NCI-H2029 treated with DMSO at 0.1 percent for 48 hours (cell line): ENCODE measurements around the gene NID1.
"Not testable (repeated sequence)": the region's sequence is repeated elsewhere in the genome, so short reads cannot be mapped to it uniquely, and the experiment has no call there.

Experiments
- DNase-seq: peaks from one replicate; lab custom pipeline; 2025; lab: John Stamatoyannopoulos, UW

Gene NID1

DNA sequence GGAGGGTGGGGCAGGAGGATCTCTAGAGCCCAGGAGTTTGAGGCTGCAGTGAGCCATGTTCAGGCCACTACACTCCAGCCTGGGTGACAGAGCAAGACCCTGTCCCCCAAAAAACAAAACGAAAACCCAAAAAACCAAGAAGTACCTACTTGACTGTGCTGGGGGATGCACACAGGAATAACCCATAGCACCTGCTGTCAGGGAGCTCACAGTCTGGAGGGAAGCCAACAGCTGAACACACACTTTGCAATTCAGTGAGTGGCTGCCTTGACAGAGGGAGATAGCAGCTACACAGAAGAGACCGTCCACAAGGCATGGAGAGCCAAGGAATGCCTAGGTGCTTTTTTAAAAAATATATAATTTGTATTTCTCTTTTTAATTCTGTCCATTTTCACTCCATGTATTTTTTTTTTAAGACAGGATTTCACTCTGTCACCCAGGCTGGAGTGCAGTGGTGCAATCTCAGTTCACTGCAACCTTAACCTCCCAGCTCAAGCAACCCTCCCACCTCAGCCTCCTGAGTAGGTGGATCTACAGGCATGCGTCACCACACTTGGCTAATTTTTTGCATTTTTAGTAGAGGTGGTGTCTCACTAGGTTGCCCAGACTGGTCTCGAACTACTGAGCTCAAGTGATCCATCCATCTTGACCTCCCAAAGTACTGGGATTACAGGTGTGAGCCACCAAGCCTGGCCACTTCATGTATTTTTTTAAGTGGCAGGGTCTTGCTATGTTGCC, 68.7 kb downstream of the NID1 start:
- peak; percentile 50 for DNase-seq

- DNase-seq = no peak
Observed at GRCh38 chr1:235995511-235995910, 69.4 kb downstream of the NID1 start.

GRCh38 chr1:235993652-235994051, 71.2 kb downstream of the NID1 start:
- no peak for DNase-seq

- DNase-seq = no peak
Observed at GRCh38 chr1:235992868-235993267, 72.0 kb downstream of the NID1 start.

DNA sequence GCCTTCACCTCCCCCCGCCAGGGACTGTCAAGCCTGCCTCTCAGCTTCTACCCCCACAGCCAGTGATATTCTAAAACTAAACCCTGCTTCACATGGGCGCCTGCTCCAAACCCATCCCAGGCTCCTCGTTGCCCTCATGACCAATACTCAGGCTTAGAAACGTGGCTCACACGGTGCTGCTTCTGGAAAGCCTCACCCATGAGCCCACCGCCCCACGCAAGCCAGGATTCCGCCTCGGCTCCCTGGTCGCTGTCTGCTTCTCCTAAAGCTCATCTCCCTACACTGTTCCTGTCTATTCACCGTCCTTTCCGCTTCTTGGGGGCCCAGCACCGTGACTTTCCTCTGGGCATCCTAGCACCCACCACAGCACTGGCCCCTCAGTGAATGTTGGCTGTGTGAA, 72.5 kb downstream of the NID1 start:
- no peak for DNase-seq

- DNase-seq = no peak
Observed at GRCh38 chr1:235990330-235990795, 74.5 kb downstream of the NID1 start.

DNA sequence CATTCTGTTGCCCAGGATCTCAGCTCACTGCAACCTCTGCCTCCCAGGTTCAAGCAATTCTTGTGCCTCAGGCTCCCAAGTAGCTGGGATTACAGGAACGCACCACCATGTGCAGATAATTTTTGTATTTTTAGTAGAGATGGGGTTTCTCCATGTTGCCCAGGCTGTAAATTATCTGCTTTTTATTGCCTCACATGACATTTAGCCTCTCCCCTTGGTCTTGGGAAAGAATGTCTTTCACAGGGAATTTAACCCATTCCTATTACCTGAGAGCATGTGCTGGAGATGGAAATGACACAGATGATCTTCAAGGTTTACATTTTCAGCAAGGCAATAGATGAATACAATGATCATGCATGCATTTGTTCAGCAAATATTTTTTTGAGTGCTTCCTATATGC, 75.8 kb downstream of the NID1 start:
- DNase-seq = no peak

- no peak for DNase-seq
Observed at GRCh38 chr1:235986869-235987268, 78.0 kb downstream of the NID1 start.

- no peak for DNase-seq
Observed at GRCh38 chr1:235984041-235984825, 80.7 kb downstream of the NID1 start.

DNA sequence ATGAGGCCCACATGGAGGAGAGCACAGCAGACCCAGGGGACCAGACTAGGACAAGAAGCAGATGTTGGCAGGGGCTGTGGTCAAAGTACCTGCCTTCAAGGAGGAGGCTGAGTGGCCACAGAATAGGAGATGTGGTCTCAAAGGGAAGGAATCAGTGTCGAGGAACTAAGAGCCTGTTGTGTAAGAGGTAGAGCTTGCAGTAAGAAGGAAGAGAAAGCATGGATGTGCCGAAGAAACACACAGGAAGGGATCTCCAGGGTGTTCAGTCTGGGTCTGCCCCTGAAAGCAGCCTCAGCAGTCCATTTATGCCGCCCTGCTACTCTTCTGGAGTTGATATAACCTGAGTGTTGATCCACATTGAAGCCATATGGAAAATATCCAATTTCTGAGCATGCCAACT, 83.9 kb downstream of the NID1 start:
- DNase-seq = no peak

GRCh38 chr1:235979716-235980333, 85.1 kb downstream of the NID1 start:
- no peak for DNase-seq

GRCh38 chr1:235979176-235979575, 85.7 kb downstream of the NID1 start:
- no peak for DNase-seq

DNA sequence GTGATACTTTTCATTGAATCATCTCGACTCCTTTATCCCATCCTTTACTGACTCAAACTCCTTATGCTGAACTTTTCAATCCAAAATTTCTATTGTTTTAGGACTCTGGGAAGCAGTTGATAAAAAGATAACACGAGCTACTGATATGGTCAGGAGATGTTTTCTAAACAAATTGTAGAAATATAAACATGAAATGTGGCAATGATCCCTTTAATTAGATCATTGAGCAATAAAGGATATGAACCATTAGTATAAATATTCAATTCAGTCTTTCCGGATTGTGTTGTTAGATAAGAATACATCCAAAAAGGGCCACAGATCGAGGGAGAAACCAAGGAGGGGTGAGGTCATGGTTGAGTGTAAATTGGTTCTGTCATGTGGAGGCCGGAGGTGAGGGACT, 88.4 kb downstream of the NID1 start:
- no peak for DNase-seq

DNA sequence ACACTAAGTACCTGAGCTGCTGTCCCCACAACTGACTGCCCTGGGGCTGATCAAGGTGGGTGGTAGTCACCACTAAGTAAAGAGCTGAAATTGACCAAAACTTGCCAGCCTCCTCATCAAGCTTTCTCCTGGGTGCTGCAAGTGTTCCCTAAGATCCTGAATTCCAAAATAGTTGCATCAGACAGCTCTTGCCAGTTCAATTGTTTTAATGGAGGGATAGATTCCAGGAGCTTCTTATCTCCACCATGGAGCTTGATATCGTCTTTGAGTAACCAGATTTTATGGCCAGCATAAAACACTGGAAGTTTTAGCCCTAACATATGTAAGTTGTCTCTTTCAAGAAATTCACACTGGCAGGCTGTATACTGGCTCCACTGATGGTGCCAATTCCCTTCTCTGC, 90.3 kb downstream of the NID1 start:
- no peak for DNase-seq

DNA sequence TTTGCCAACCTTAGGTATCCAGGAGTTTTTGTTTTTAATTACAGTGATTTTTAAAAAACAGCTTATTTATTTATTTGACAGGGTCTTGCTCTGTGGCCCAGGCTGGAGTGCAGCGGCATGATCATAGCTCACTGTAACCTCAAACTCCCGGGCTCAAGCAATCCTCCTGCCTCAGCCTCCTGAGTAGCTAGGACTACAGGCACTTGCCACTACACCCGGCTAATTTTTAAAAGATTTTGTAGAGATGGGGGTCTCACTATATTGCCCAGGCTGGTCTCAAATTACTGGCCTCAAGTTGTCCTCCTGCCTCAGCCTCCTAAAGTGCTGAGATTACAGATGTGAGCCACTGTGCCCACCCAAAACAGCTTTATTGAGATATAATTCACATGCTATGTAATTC, 92.2 kb downstream of the NID1 start:
- DNase-seq = not testable (repeated sequence)

DNA sequence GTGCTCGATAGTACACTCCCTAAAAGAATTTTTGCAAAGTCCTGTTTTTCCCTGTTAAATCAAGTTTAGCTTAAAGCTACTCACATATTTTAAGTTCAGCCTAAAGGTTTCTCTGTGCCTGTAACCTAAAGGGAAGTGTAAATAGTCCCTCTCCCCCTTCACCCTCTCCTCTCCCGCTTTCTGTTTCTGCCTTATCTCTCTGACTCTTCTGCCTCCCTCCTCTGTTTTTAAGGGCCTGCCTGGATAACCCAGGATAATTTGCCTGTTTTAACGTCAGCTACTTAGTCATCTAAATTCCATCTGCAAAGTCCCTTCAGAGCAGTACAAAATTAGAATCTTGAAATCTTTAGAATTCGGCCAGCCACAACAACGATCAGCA, 92.6 kb downstream of the NID1 start:
- no peak for DNase-seq

DNA sequence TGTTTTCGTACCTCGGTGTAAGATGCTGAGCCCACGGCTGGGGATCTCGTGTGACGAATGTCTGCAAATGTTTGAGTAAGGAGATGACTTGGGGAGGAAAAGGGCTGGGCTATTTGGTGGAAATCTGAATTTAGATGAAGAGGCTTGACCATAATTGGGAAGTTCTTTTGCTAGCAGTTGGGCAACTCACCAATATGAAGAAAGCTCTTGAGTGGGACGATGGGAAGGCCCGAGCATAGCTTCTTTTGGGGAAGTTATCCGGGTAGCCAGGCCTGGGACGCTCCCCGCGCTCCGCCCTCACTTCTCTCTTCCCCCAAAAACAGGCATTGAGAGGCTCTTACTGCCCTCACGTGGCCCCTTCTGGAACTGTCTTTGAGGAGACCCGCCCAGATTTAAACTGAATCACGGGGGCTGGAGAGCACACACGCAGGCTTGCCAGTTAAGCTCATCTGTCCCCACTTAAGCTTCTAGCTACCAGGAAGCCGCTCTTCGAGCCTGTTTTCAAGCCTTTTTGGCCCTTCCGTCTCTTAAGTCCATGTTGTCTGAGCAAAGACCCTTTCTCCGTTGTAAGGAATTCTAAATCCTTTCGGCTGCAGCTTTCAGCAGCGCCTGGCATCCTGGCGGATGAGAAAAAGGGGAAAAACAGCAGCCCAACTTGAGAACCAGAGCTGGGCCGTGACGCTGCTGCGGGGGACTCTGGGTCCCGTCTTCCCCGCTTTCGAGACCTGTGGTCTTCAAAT, 93.1 kb downstream of the NID1 start:
- DNase-seq = peak; percentile 12

DNA sequence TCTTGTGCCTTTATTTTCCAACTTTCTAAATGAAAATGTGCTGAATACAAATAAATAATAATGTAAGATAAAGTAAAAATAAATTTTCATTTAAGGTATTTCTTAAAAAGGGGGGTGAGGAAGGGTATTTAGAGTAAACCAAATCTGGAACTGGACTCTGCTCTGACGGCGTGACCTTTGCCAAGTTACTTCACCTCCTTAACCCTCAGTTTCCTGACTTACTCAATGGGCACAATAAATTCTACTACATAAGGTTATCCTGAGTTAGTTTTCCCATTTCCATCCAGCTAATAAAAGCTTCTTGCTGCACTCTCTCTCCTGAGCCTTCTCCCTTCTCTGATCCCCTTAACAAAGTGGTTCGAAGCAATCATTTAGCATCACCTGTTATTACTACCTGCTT, 93.9 kb downstream of the NID1 start:
- no peak for DNase-seq

- DNase-seq = no peak
Observed at GRCh38 chr1:235968831-235969230, 96.1 kb downstream of the NID1 start.

DNA sequence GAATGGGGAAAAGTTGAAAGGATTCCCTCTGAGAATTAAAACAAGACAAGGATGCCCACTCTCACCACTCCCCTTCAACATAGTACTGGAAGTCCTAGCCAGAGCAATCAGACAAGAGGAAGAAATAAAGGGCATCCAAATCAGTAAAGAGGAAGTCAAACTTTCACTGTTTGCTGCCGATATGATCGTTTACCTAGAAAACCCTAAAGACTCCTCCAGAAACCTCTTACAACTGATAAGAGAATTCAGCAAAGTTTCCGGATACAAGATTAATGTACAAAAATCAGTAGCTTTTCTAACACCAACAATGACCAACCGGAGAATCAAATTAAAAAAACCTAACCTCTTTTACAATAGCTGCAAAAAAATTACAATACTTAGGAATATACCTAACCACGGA, 98.8 kb downstream of the NID1 start:
- DNase-seq = not testable (repeated sequence)

- DNase-seq = no peak
Observed at GRCh38 chr1:235960809-235961208, 104.1 kb downstream of the NID1 start.

GRCh38 chr1:235958021-235958420, 106.9 kb downstream of the NID1 start:
- DNase-seq = no peak
